Dedifferentiated amniotic fluid mesenchymal stem cell (primary cell): ENCODE data around the gene MPI.
"Not testable (repeated sequence)": the region's sequence is repeated elsewhere in the genome, so short reads cannot be mapped to it uniquely, and the experiment has no call there.

Experiments
- DNase-seq: peaks from one replicate; pipeline ENCODE4 v3.0.0-alpha.2; 2016; ENCODE audit errors: extremely low spot score

The MPI gene

DNA sequence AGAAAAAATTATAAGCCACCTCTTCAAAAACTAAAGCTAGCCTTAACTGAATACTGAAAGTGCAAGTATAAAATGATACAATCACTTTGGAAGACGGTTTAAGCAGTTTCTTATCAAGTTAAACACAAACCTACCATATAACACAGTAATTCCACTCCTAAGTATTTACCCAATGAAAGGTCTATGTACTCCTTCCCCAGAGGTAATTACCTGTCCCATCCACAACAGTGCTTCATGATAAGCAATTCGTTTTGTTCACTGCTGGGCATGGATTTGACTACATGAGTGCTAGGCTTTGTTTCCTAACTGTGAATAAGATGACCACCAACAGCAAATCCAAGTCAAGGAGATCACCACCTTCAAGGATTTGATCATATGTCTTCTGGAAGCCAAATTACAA is 43.7 kb downstream of the MPI start:
- no peak for DNase-seq

GRCh38 chr15:74935193-74935592 is 45.4 kb downstream of the MPI start:
- DNase-seq: not testable (repeated sequence)

DNA sequence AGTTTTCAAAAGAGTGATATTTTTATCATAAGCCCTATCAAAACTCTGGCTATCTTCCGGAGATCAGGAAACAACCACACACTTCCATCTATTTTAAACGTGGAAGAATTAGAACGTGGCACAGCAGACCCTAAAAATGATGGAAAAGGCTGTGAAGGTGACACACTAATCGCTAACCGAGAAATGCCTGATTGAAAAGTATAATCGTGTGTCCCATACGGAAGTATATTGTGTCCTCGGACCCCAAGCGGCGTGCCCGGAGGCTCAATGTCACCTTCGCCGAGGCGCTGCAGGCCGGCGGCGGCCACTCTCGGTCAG is 47.4 kb downstream of the MPI start:
- no peak for DNase-seq

- peak; percentile 94 for DNase-seq
These were observed 47.9 kb downstream of the MPI start, which contains the start of gene COX5A for GRCh38 chr15:74937590-74938371. Gene COX5A (minus strand): TSS chr15:74938073. CDS start chr15:74938014, 59 bp downstream.

GRCh38 chr15:74950078-74950908 is 60.5 kb downstream of the MPI start:
- peak; percentile 85 for DNase-seq

- DNase-seq: no peak
These were observed 61.2 kb downstream of the MPI start for GRCh38 chr15:74951006-74951405.
